Measurements from ENCODE around the gene ELAVL3.

The ELAVL3 gene

GRCh38 chr19:11405846-11406643 is 74.8 kb downstream of the ELAVL3 start:
- no peak for DNase-seq

- DNase-seq: no peak
These were observed 76.1 kb downstream of the ELAVL3 start for GRCh38 chr19:11404588-11405222.

- no peak for DNase-seq
These were observed 78.9 kb downstream of the ELAVL3 start for GRCh38 chr19:11401808-11402543.
